Testis (tissue), 3 donors: ENCODE data around the gene OPHN1. TPM values are rescaled to one million over a fixed set of nuclear protein-coding genes. Genes with fewer than 3 reads are reported as not detected.

Source experiments
- DNase-seq: peaks from one replicate; pipeline ENCODE4 v3.0.0-alpha.2; 2019
- H3K27ac ChIP-seq, 2 donors: fragments of 200-600 bp; sonication (generic); one replicate each; pipeline ENCODE4 v1.5.1; 2019
- H3K27me3 ChIP-seq: fragments of 200-600 bp; sonication (generic); one replicate; pipeline ENCODE4 v1.5.1; 2019
- H3K36me3 ChIP-seq: fragments of 200-600 bp; sonication (generic); one replicate; pipeline ENCODE4 v1.5.1; 2017; ENCODE audit warnings: low read depth; ENCODE audit errors: missing control alignments
- H3K4me1 ChIP-seq: fragments of 200-600 bp; sonication (generic); one replicate; pipeline ENCODE4 v1.5.1; 2019
- H3K4me3 ChIP-seq, 2 donors: fragments of 200-600 bp; sonication (generic); one replicate each; pipeline ENCODE4 v1.5.1; 2017 to 2019
- H3K9me3 ChIP-seq: fragments of 200-600 bp; sonication (generic); one replicate; pipeline ENCODE4 v1.5.1; 2017
- CTCF ChIP-seq, 3 experiments: fragments of 450-650 bp in 2 of 3; fragments of 200-600 bp in 1 of 3; sonication (generic) in 1 of 3; IDR thresholded peaks; one replicate each; pipeline ENCODE4 v1.5.1; 2016 to 2019; ENCODE audit warnings: antibody characterized with exemption in 3 of 3, mild to moderate bottlenecking in 2 of 3, moderate library complexity in 1 of 3
- POLR2A ChIP-seq: fragments of 450-650 bp; IDR thresholded peaks from one replicate; pipeline ENCODE4 v1.6.1; 2017; ENCODE audit warnings: antibody characterized with exemption, mild to moderate bottlenecking, moderate library complexity
- WGBS, 2 donors: methylation state at CpG; one replicate each; pipeline ENCODE4 v1.1.5; 2018; 5-methylcytosine and 5-hydroxymethylcytosine counted together
- intact Hi-C: fragments of 100-400 bp; cut with DNase I; formaldehyde crosslinking; loops from one replicate; pipeline ENCODE4 v1.15.1; 2023; ENCODE audit warnings: low total_unique reads
- polyA plus RNA-seq: library from polyadenylated mRNA; stranded (reverse); fragments of 350-450 nt; fragmentation: Illumina TruSeq; extraction: RNeasy Lipid Tissue Mini Kit (QIAGEN cat#74804); gene quantifications from one replicate; pipeline ENCODE4 v1.2.3, GENCODE V29; 2014; ENCODE audit warnings: low read depth, low replicate concordance; ENCODE audit not compliant: insufficient read depth
- total RNA-seq, 2 donors: library from RNA; depleted of rRNA; stranded (reverse); fragments of >200 nt; gene quantifications; one replicate each; pipeline ENCODE4 v1.2.3, GENCODE V29; 2016

The OPHN1 gene
- total and polyA plus RNA-seq, 3 donors from 2014 or later: 2.3 to 5.7 (median 5.5) TPM

GRCh38 chrX:68186552-68187262 is 246.6 kb downstream of the OPHN1 start:
- H3K4me3 ChIP-seq: no peak overlapping the region
- no peaks in the 10 kb centered on the region for H3K9me3 ChIP-seq
- H3K36me3 ChIP-seq: no peaks in the 10 kb centered on the region
- H3K4me1 ChIP-seq: no peaks in the 10 kb centered on the region
- intact Hi-C loops: no loop called here
- TF ChIP-seq CTCF (IDR thresholded peaks at IDR 0.05) (no peak), POLR2A (no peak)
- DNase-seq: no peak
- WGBS, 2 donors: 57 to 78% methylated on average over 2 of the region's 2 CpGs
- no peaks in the 10 kb centered on the region for H3K27me3 ChIP-seq
- H3K27ac ChIP-seq: no peak overlapping the region

- H3K4me1 ChIP-seq: no peaks in the 10 kb centered on the region
- no peaks in the 10 kb centered on the region for H3K36me3 ChIP-seq
- 60 to 91% methylated on average over 1 of the region's 1 CpG for WGBS, 2 donors
- TF ChIP-seq POLR2A (no peak), CTCF (IDR thresholded peaks at IDR 0.05) (no peak)
- H3K27ac ChIP-seq: no peak overlapping the region
- intact Hi-C loops: no loop called here
- H3K4me3 ChIP-seq: no peak overlapping the region
- H3K27me3 ChIP-seq: no peaks in the 10 kb centered on the region
- no peaks in the 10 kb centered on the region for H3K9me3 ChIP-seq
- no peak for DNase-seq
Measured at GRCh38 chrX:68185161-68185560, 248.1 kb downstream of the OPHN1 start.

GRCh38 chrX:68183612-68184214 is 249.6 kb downstream of the OPHN1 start:
- 58 to 67% methylated on average over 4 of the region's 4 CpGs for WGBS, 2 donors
- no peak for DNase-seq

GRCh38 chrX:68180579-68180978 is 252.7 kb downstream of the OPHN1 start:
- intact Hi-C loops: no loop called here
- Histone ChIP-seq H3K4me3 (no peak overlapping the region), H3K9me3 (no peaks in the 10 kb centered on the region), H3K27ac (no peak overlapping the region), H3K27me3 (no peaks in the 10 kb centered on the region), H3K4me1 (no peaks in the 10 kb centered on the region), H3K36me3 (no peaks in the 10 kb centered on the region)
- 77 to 81% methylated on average over 2 of the region's 2 CpGs for WGBS, 2 donors
- no peak for TF ChIP-seq CTCF (IDR thresholded peaks at IDR 0.05)
- no peak for TF ChIP-seq POLR2A
- no peak for DNase-seq

More at GRCh38 chrX:68183612-68184214, 249.6 kb downstream of the OPHN1 start:
- intact Hi-C loops: no loop called here
- Histone ChIP-seq H3K4me1 (no peaks in the 10 kb centered on the region), H3K9me3 (no peaks in the 10 kb centered on the region), H3K27me3 (no peaks in the 10 kb centered on the region), H3K27ac (no peak overlapping the region), H3K4me3 (no peak overlapping the region), H3K36me3 (no peaks in the 10 kb centered on the region)
- no peak for TF ChIP-seq POLR2A
- peak in 2 of 3 experiments; percentile 30 to 47 for TF ChIP-seq CTCF (IDR thresholded peaks at IDR 0.05)
